Suprapubic skin (tissue), 3 donors: ENCODE data around the gene DNAJC18.

Experiments used
- CTCF ChIP-seq, 2 donors: fragments of 200-600 bp in 1 of 2; fragments of 450-650 bp in 1 of 2; sonication (generic) in 1 of 2; IDR thresholded peaks; one replicate each; pipeline ENCODE4 v1.5.1; 2016 to 2019; ENCODE audit warnings: antibody characterized with exemption in 2 of 2, mild to moderate bottlenecking in 1 of 2, moderate library complexity in 1 of 2
- POLR2A ChIP-seq, 2 donors: fragments of 450-650 bp; IDR thresholded peaks; one replicate each; pipeline ENCODE4 v1.6.1; 2017; ENCODE audit warnings: antibody characterized with exemption in 2 of 2, mild to moderate bottlenecking in 2 of 2, moderate library complexity in 2 of 2

- TF ChIP-seq POLR2A (IDR thresholded peaks at IDR 0.05) = no peak
- TF ChIP-seq CTCF (IDR thresholded peaks at IDR 0.05) = no peak
Measured at GRCh38 chr5:139473105-139473504, 33.8 kb upstream of the DNAJC18 start.
